Measurements from ENCODE around the gene NDUFS5.

DNA sequence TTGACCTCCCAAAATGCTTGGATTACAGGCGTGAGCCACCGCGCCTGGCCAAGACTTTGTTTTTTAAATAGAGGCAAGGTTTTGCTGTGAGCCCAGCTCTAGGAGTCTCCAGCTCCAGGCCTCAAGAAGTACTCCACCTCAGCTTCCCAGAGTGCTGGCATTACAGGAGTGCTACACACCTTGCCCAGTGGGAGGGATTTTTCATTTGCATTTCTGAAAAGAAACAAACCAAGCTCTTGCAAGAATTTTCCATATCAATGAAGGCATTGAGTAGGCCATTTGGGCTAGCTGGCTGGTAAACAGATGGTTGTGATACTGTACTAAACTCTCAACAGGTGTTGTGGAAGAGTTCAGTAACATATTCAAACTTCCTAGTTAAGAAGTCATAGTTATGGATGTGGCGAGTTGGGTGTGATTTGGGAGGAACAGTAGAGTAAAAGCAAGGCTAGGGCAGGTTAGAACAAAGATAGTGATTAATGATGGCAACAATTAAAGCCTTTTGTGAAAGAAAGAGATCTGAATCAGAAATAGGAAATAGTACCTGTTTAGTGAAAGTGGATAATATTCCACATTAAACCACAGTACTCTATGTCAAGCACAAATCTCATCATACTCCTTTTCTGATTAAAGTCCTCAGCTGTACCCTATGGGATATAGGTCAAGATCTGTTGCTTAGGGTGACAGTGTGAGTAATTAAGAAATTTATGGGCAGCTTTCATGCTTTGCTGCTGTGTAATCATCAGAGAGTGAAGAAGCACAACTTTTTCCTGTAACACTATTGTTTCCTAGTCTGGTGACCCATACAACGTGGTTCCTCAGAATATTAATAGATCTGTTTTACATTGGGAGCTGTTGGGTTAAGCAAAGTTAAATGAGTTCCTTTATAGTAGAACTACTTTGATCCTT lies 24.4 kb upstream of the NDUFS5 start:
- TF ChIP-seq CTCF (IDR thresholded peaks at IDR 0.05) (no peak), POLR2A (IDR thresholded peaks at IDR 0.05) (no peak)
